MM.1S (cell line): ENCODE measurements around the gene TAF9.
"Not testable (repeated sequence)": the region's sequence is repeated elsewhere in the genome, so short reads cannot be mapped to it uniquely, and the experiment has no call there.

Experiments
- DNase-seq: peaks from one replicate; pipeline ENCODE4 v3.0.0-alpha.2; 2015
- H2AFZ ChIP-seq: fragments of 300-600 bp; sonication (generic); 2 replicates; pipeline ENCODE4 v1.6.0; 2016; ENCODE audit warnings: antibody characterized with exemption, low read length
- H3F3A ChIP-seq: fragments of 300-600 bp; sonication (generic); 2 replicates; pipeline ENCODE4 v1.6.1; 2016; ENCODE audit warnings: mild to moderate bottlenecking, antibody characterized with exemption, low read length, moderate library complexity, mixed read lengths; ENCODE audit not compliant: insufficient read depth
- H3K27ac ChIP-seq: fragments of 300-600 bp; sonication (generic); 2 replicates; pipeline ENCODE4 v1.5.1; 2016; ENCODE audit warnings: mild to moderate bottlenecking, low read length
- H3K27me3 ChIP-seq: fragments of 300-600 bp; sonication (generic); replicated peaks from 2 replicates; pipeline ENCODE4 v1.6.0; 2016; ENCODE audit warnings: low read length; ENCODE audit not compliant: insufficient read depth
- H3K36me3 ChIP-seq: fragments of 300-600 bp; sonication (generic); replicated peaks from 2 replicates; pipeline ENCODE4 v1.6.1; 2016; ENCODE audit warnings: mild to moderate bottlenecking, low read length, mixed read lengths; ENCODE audit not compliant: insufficient read depth
- H3K4me1 ChIP-seq: fragments of 300-600 bp; sonication (generic); 2 replicates; pipeline ENCODE4 v1.6.1; 2016; ENCODE audit warnings: low read length, mixed read lengths
- H3K4me2 ChIP-seq: fragments of 300-600 bp; sonication (generic); 2 replicates; pipeline ENCODE4 v1.6.0; 2016; ENCODE audit warnings: low read depth, low read length
- H3K4me3 ChIP-seq: fragments of 300-600 bp; sonication (generic); 2 replicates; pipeline ENCODE4 v1.5.1; 2016; ENCODE audit warnings: low read length, mixed read lengths
- H3K79me2 ChIP-seq: fragments of 300-600 bp; sonication (generic); 2 replicates; pipeline ENCODE4 v1.6.1; 2016; ENCODE audit warnings: mixed run types, low read length, mixed read lengths
- H3K9ac ChIP-seq: fragments of 300-600 bp; sonication (generic); 2 replicates; pipeline ENCODE4 v1.6.1; 2016; ENCODE audit warnings: low read length, mixed read lengths
- H3K9me2 ChIP-seq: fragments of 300-600 bp; sonication (generic); replicated peaks from 2 replicates; pipeline ENCODE4 v1.6.1; 2016; ENCODE audit warnings: mild to moderate bottlenecking, low read length, mixed read lengths; ENCODE audit not compliant: insufficient read depth
- H3K9me3 ChIP-seq: fragments of 300-600 bp; sonication (generic); replicated peaks from 2 replicates; pipeline ENCODE4 v1.6.1; 2016; ENCODE audit warnings: mild to moderate bottlenecking, low read length, mixed read lengths; ENCODE audit not compliant: insufficient read depth
- H4K20me1 ChIP-seq: fragments of 300-600 bp; sonication (generic); 2 replicates; pipeline ENCODE4 v1.6.1; 2016; ENCODE audit warnings: mild to moderate bottlenecking, low read length, moderate library complexity, mixed read lengths; ENCODE audit not compliant: insufficient read depth
- EZH2 ChIP-seq: fragments of 300-600 bp; sonication (generic); optimal IDR thresholded peaks from 2 replicates; pipeline ENCODE3; 2017; ENCODE audit warnings: low read depth, mild to moderate bottlenecking, antibody characterized with exemption, low read length, mixed read lengths
- EZH2phosphoT487 ChIP-seq: fragments of 300-600 bp; sonication (generic); IDR thresholded peaks from 2 replicates; pipeline ENCODE4 v1.6.1; 2018; ENCODE audit warnings: antibody characterized with exemption, low read length
- TF ChIP-seq, protein P1 (sequence below): fragments of 300-600 bp; sonication (generic); IDR thresholded peaks from 2 replicates; pipeline ENCODE4 v1.5.1; 2016; ENCODE audit warnings: antibody characterized with exemption, low read length, mixed read lengths

The TAF9 gene

DNA sequence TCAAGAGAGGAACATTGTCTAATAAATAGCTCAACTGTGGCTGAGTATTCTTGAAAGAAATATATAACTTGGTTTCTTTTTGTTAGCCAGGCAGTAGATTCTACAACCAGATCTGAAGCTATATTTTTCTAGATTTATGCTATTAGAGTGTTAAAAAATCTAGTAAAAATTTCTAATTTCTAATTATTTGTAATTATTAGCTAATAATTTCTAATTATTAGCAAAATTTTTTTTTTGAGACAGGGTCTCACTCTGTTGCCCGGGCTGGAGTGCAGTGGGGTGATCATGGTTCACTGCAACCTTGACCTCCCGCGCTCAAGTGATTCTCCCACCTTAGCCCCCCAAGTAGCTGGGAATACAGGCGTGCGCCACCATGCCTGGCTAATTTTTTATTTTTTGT is 3.1 kb upstream of the TAF9 start:
- peaks cover 3% of the 10 kb centered on the region; the same call in 1 of the 2 replicates for H3K36me3 ChIP-seq
- H3K27ac ChIP-seq = no peak overlapping the region
- no peaks in the 10 kb centered on the region for H3K9me3 ChIP-seq
- TF ChIP-seq EZH2 = no peak
- TF ChIP-seq EZH2phosphoT487 = no peak
- TF ChIP-seq, protein P1, sequence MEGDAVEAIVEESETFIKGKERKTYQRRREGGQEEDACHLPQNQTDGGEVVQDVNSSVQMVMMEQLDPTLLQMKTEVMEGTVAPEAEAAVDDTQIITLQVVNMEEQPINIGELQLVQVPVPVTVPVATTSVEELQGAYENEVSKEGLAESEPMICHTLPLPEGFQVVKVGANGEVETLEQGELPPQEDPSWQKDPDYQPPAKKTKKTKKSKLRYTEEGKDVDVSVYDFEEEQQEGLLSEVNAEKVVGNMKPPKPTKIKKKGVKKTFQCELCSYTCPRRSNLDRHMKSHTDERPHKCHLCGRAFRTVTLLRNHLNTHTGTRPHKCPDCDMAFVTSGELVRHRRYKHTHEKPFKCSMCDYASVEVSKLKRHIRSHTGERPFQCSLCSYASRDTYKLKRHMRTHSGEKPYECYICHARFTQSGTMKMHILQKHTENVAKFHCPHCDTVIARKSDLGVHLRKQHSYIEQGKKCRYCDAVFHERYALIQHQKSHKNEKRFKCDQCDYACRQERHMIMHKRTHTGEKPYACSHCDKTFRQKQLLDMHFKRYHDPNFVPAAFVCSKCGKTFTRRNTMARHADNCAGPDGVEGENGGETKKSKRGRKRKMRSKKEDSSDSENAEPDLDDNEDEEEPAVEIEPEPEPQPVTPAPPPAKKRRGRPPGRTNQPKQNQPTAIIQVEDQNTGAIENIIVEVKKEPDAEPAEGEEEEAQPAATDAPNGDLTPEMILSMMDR = no peak
- no peaks in the 10 kb centered on the region for H4K20me1 ChIP-seq
- H3K4me1 ChIP-seq = peaks cover 34% of the 10 kb centered on the region
- H3K27me3 ChIP-seq = no peaks in the 10 kb centered on the region
- H3K9me2 ChIP-seq = no peaks in the 10 kb centered on the region
- peak overlapping the region; percentile 73 for H3K4me2 ChIP-seq
- DNase-seq = no peak
- peak overlapping the region; percentile 24; the same call in 1 of the 2 replicates for H3K9ac ChIP-seq
- no peak overlapping the region for H2AFZ ChIP-seq
- H3F3A ChIP-seq = peaks cover 19% of the 10 kb centered on the region
- peak overlapping the region; percentile 26; the same call in 1 of the 2 replicates for H3K4me3 ChIP-seq
- H3K79me2 ChIP-seq = peaks cover 67% of the 10 kb centered on the region

DNA sequence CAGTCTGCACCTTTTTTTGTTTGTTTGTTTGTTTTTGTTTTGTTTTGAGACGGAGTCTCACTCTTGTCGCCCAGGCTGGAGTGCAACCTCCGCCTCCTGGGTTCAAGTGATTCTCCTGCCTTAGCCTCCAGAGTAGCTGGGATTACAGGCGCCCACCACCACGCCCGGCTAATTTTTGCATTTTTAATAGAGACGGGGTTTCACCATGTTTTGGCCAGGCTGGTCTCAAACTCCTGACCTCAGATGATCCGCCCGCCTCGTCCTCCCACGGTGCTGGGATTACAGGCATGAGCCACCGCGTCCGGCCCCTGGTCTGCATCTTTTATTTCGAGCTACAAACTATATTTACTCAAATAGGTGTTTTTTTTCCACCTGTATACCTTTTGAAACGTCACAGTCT is 1.0 kb upstream of the TAF9 start:
- peak overlapping the region; percentile 81; the same call in 1 of the 2 replicates for H3K27ac ChIP-seq

GRCh38 chr5:69368458-69369339 is 621 bp downstream of the TAF9 start:
- TF ChIP-seq, protein P1 = no peak
- TF ChIP-seq EZH2 (no peak), EZH2phosphoT487 (no peak)
- DNase-seq = no peak
- H3K9ac ChIP-seq = peak overlapping the region; percentile 94
- no peaks in the 10 kb centered on the region; the same call in 1 of the 2 replicates for H3K36me3 ChIP-seq
- no peaks in the 10 kb centered on the region for H3K9me3 ChIP-seq
- peak overlapping the region; percentile 77 for H2AFZ ChIP-seq
- H3K27ac ChIP-seq = peak overlapping the region; percentile 81
- peaks cover 91% of the 10 kb centered on the region for H3K79me2 ChIP-seq
- H3K4me2 ChIP-seq = peak overlapping the region; percentile 88
- no peaks in the 10 kb centered on the region for H3K9me2 ChIP-seq
- H3K27me3 ChIP-seq = no peaks in the 10 kb centered on the region
- peaks cover 4% of the 10 kb centered on the region; the same call in 1 of the 2 replicates for H3F3A ChIP-seq
- H3K4me1 ChIP-seq = peaks cover 16% of the 10 kb centered on the region
- no peaks in the 10 kb centered on the region for H4K20me1 ChIP-seq
- peak overlapping the region; percentile 100 for H3K4me3 ChIP-seq

More for the DNA sequence above, 1.0 kb upstream of the TAF9 start:
- Histone ChIP-seq H3K9ac (peak overlapping the region; percentile 94; the same call in 1 of the 2 replicates), H3K79me2 (peaks cover 76% of the 10 kb centered on the region), H3F3A (peaks cover 19% of the 10 kb centered on the region), H3K4me2 (peak overlapping the region; percentile 72), H2AFZ (peak overlapping the region; percentile 77), H3K4me1 (peaks cover 25% of the 10 kb centered on the region), H3K4me3 (peak overlapping the region; percentile 100)
- not testable (repeated sequence) for H3K36me3 ChIP-seq, H3K9me2 ChIP-seq, H3K27me3 ChIP-seq, H4K20me1 ChIP-seq, H3K9me3 ChIP-seq, DNase-seq
